GM21360 (cell line): ENCODE data around the gene CDKL5.
"Not testable (repeated sequence)": the region's sequence is repeated elsewhere in the genome, so short reads cannot be mapped to it uniquely, and the experiment has no call there.

Source experiments
- ATAC-seq: cut with Tn5 transposase; IDR thresholded peaks from one replicate; pipeline ENCODE4 v1.9.1; 2021; ENCODE audit warnings: mild to moderate bottlenecking, moderate library complexity; ENCODE audit not compliant: unreplicated experiment

CDKL5 gene

DNA sequence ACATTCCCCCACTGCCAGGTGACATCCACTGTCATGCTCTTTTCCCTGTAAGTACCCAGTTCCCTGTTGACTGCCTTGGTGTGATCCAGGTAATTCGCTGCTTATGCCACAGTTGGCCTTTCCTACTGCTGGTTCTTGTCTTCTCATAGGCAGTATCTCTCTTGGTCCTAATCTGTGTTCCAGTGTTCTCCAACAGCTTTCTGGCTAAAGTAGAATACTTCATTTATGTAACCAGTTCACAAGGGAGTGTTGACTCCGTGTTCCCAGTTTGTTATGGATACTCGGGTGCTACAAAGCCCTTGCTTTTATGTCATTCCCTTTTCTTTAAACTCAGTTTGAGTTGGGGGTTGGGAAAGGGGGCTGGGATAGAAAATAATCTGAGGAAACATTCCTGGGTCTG is 148.1 kb downstream of the CDKL5 start:
- no peak for ATAC-seq

DNA sequence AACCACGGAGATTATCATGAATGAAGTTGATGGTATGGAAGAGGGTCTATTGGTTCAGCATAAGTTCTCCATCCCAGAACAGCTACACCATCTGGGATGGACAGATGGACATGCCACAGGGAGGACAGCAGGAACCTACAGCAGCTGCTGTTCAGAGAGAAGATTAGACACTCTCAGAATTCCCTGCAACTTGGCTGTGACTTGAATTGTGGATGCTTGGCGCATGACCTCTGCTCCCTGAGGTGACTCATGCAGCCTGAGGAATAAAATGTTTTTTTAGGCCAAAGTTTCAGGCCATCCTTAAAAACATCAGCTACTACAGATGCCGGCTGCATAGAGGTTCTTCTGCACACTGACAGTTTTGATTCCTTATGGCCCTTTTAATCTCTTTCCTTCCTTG is 149.2 kb downstream of the CDKL5 start:
- ATAC-seq, result no peak

GRCh38 chrX:18575744-18576143 is 150.3 kb downstream of the CDKL5 start:
- no peak for ATAC-seq

DNA sequence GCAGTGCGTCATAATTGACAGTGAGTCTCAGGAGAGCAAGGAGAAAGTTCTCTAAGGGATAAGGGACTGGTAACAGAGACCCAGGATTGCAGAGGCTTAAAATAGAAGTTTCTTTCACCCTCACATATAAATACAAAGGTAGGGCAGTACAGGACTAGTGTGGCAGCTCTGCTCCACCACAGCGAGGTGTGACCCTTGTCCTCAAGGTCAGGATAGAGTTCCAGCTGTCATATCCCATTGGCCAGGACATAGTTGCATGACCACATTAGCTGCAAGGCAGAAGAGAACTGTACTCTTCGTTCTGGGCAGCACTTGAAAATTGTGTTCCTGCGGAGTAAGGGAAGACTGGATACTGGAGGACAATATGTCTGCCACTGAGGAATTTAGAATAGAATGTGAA is 152.0 kb downstream of the CDKL5 start:
- no peak for ATAC-seq

DNA sequence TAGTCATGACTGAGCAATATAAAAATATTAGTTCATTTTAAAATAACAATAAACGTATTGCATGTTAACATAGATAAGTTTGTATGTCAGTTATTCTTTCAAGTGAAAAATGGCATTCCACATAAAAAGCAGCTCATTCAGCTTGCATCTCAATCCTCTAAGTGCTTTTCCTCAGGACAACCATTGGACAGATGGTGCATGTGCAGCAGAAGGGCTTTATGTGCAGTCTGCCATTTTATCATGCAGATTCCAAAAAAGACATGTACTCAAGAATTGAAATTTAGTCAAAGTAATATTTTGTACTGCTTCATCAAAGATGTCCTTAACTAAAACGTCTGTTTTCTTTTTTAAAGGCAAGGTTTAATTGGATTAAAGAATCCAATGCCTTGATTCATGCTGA is 153.1 kb downstream of the CDKL5 start:
- ATAC-seq, result no peak

- no peak for ATAC-seq
Observed at GRCh38 chrX:18579495-18579894, 154.1 kb downstream of the CDKL5 start.

DNA sequence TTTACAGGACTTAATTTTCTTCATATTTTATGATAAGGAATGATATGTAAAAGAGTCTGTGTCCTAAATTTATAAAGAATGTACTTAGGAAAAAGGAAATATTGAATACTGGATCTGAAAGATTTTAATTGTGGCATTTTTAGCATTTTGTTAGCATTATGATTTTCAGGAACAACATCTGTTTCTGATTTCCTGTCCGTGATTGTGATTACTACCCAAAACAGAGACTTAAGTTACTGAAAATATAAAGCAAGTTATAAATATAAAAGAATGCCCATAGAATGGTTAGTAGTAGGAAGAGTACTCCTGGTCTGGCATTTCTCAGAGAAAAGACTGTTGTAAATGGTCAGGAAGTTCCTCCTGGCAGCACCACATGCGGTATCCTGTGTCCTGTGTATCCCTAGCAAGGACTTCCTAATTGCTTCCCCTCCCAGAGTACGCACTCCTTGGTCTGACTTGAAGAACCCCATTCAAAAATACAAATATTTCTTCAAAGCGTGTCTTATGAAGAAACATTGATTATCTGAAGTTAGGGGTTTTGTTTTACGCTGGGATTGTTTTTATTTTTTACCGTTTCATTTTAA is 157.6 kb downstream of the CDKL5 start:
- no peak for ATAC-seq

DNA sequence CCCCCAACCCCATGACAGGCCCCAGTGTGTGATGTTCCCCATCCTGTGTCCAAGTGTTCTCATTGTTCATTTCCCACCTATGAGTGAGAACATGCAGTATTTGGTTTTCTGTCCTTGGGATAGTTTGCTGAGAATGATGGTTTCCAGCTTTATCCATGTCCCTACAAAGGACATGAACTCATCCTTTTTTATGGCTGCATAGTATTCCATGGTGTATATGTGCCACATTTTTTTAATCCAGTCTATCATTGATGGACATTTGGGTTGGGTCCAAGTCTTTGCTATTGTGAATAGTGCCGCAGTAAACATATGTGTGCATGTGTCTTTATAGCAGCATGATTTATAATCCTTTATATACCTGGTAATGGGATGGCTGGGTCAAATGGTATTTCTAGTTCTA is 163.9 kb downstream of the CDKL5 start:
- ATAC-seq, result not testable (repeated sequence)

GRCh38 chrX:18591834-18592233 is 166.4 kb downstream of the CDKL5 start:
- no peak for ATAC-seq

- no peak for ATAC-seq
Observed at GRCh38 chrX:18594079-18594478, 168.7 kb downstream of the CDKL5 start.

DNA sequence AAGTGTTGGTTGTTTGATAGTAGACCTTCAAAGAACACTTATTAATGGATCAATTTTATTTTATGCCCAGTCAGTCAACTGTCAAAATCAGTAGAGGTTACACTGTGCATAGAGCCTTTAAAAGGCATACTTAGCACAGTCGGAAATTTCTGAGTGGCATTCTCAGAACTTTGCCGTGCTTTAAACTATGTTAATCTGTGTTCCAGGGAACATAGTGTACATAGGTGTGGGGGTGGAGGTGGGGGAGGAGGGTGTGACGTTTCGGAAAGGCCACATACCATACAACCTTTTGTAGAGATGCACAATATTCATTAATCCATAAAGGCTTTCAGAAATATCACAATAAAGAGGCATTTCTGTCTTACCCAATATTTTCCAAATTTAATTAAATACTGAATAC is 170.7 kb downstream of the CDKL5 start:
- no peak for ATAC-seq

DNA sequence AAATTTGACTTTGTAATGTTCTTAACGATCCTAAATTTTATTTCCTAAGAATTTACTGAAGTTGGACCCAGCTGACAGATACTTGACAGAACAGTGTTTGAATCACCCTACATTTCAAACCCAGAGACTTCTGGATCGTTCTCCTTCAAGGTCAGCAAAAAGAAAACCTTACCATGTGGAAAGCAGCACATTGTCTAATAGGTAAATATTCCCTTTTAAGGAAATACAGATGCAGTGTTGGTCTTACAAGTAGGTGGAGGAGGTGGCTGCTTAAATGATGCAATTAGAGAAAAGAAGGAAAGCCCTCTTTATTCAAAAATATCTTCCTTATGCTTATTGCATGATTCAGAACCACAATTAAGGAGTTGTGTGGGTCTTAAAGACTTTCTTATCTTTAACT is 173.0 kb downstream of the CDKL5 start:
- ATAC-seq, result no peak

DNA sequence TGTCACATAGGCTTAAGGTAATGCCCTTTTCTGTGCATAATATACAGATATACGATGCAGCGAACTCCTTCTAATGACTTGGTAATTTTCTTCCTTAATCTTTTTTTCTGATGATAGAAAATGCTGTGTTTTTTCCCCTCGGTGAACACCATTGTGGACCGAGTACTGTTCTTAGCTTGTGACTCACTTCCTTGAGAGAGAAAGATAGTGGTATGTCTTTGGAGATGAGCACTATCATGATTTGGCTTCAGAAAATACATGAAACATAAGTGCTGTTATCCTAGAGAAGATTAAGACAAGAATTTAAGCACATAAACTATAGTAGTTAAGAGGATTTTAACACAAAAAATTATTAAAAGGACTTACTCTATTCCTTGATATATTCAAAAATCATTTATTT is 182.6 kb downstream of the CDKL5 start:
- ATAC-seq, result no peak

DNA sequence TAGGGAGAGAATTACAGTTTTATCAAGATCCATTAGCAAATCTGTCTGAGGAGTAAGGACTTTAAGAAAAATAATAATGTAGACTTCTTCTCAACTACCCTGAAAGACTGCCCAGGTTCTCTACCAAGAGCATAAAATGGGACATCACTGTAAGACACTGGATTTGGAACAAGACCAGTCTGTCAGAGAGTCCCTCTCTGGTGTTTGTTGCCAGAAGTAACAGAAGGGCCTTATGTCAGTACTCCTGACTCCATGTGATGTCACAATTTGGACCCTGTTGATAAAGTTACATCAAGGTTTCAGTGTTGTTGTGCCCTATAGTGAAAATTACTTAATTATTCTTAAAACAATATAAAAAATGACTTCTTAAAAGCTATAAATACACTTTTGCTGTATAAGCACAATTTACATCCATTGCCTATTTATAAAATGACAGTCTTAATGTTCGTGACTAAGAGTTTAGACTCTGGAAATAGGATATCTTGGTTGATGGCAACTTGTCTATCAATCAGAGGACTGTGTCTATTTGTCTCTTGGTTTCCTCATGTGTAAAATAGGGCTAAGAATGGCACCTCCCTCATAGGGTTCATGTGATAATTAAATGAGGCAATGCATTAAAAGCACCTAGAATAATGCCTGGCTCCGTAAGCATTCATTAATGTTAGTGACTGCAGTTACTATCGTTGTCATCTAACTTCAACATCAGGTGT is 188.7 kb downstream of the CDKL5 start:
- no peak for ATAC-seq

DNA sequence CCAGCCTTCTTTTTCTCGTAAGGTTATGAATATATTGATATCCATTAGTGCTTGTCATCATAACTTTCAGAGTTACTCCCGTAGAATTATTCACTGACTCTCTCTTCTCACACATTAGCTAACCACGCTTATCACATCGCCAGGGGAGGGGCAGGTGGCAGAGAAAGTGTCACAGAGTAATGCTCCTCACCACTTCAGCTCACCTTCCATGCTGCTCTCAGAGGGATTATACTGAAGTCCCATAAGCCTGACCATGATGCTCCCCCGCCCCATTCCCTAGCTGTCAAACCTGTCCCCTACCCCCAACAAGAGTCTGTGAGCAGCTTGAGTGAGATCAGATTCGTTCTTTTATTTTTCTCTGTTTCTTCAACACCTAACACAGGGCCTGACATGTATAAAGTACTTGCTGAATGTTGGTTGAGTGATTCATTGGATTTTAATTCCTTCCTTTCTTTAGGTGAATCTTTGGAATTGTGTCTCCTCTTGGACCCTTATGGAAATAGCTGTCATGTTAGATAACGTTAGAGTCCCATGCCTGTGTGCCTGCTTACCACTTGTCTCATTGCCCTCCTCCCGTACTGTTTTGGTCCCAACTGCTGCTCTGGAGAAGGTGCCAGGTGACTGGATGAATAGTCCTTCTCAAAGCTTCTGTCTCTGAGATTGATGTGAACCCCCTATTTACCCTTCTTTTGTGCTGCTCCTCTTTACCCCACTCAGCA is 191.4 kb downstream of the CDKL5 start:
- no peak for ATAC-seq

DNA sequence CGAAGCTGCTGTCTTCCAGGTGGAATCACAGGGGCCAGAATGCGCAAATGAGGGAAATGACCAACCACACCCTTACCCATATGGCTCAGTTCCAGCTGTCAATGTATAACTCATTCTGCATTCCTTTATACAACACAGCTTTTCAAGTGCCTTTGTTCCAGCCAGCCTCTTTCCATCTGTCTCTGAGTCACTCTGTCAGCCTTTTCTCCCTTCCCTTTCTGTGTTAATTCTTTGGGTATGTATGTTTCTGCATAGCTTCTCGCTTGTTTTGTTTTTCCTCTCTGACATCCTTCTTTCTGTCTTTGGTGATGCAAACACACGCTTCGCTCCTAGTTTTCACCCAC is 192.0 kb downstream of the CDKL5 start:
- ATAC-seq, result no peak

- no peak for ATAC-seq
Observed at GRCh38 chrX:18619288-18619687, 193.9 kb downstream of the CDKL5 start.

DNA sequence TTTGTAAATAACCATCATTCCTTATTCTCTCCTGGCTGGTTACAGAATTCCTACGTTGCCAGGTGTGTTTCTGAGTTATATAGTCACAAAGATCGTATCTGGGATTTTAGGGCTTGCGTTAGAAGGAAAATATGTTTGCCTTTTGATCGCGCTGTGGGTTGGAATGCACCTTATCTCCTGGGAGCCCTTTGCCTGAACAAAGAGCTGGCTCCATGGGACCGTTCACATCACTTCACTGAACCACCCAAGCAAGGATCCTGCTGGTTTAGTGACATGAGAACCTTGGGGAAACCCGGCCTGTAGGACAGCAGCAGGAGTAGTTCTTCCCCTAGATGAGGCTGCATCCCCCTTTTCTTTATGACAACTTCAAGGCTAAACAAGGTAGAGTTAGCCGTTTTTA is 194.9 kb downstream of the CDKL5 start:
- ATAC-seq, result no peak

- no peak for ATAC-seq
Observed at GRCh38 chrX:18624599-18624998, 199.2 kb downstream of the CDKL5 start.

- ATAC-seq, result no peak
Observed at GRCh38 chrX:18630934-18631333, 205.5 kb downstream of the CDKL5 start.

GRCh38 chrX:18638398-18638797 is 213.0 kb downstream of the CDKL5 start:
- no peak for ATAC-seq

DNA sequence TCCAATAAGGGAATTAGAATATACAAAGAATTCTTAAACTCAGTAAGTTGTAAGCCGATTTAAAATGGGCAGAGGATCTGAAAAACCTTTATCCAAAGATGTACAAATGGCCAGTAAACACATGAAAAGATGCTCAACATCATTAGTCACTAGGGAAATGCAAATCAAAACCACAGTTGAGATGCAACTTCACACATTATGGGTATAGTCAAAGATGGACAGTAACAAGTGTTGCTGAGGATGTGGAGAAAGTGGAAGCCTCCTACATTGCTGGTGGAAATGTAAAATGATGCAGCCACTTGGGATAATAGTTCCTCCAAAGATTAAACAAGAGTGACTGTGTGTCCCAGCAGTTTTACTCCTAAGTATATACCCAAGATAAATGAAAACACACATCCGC is 213.9 kb downstream of the CDKL5 start:
- no peak for ATAC-seq
